DOHH2 (cell line): ENCODE data around the gene OR2M4.

Experiments
- H3F3A ChIP-seq: fragments of 200-600 bp; sonication (generic), shearing (Covaris generic); 2 replicates; pipeline ENCODE4 v1.6.0; 2016; ENCODE audit warnings: antibody characterized with exemption, mild to moderate bottlenecking; ENCODE audit not compliant: control insufficient read depth, insufficient read depth
- H3K27ac ChIP-seq: fragments of 200-600 bp; sonication (generic); 2 replicates; pipeline ENCODE4 v1.5.1; 2014; ENCODE audit warnings: low read depth, mild to moderate bottlenecking, low read length, moderate library complexity
- H3K27me3 ChIP-seq: fragments of 200-600 bp; sonication (generic); 2 replicates; pipeline ENCODE4 v1.6.1; 2014; ENCODE audit warnings: mild to moderate bottlenecking, low read length, mixed read lengths; ENCODE audit not compliant: control insufficient read depth
- H3K36me3 ChIP-seq: fragments of 200-600 bp; sonication (generic); 2 replicates; pipeline ENCODE4 v1.6.1; 2014; ENCODE audit warnings: mild to moderate bottlenecking, low read length, moderate library complexity, mixed read lengths; ENCODE audit not compliant: control insufficient read depth
- H3K4me1 ChIP-seq: fragments of 200-600 bp; sonication (generic); 2 replicates; pipeline ENCODE4 v1.6.1; 2014; ENCODE audit warnings: mild to moderate bottlenecking, low read length, mixed read lengths; ENCODE audit not compliant: control insufficient read depth
- H3K4me2 ChIP-seq: fragments of 200-600 bp; sonication (generic); 2 replicates; pipeline ENCODE4 v1.6.0; 2014; ENCODE audit warnings: mild to moderate bottlenecking, low read length, moderate library complexity
- H3K4me3 ChIP-seq: fragments of 200-600 bp; sonication (generic); 2 replicates; pipeline ENCODE4 v1.5.1; 2014; ENCODE audit warnings: mild to moderate bottlenecking, low read length, mixed read lengths
- H3K79me2 ChIP-seq: fragments of 200-600 bp; sonication (generic); 2 replicates; pipeline ENCODE4 v1.6.1; 2014; ENCODE audit warnings: mild to moderate bottlenecking, low read length, mixed read lengths; ENCODE audit not compliant: control insufficient read depth
- H3K9me2 ChIP-seq: fragments of 200-600 bp; sonication (generic); replicated peaks from 2 replicates; pipeline ENCODE4 v1.6.1; 2014; ENCODE audit warnings: mild to moderate bottlenecking, low read length, mixed read lengths; ENCODE audit not compliant: control insufficient read depth
- H3K9me3 ChIP-seq: fragments of 200-600 bp; sonication (generic); 2 replicates; pipeline ENCODE4 v1.6.1; 2014; ENCODE audit warnings: antibody characterized with exemption, low read length, mixed read lengths; ENCODE audit not compliant: control insufficient read depth, insufficient read depth
- H4K20me1 ChIP-seq: fragments of 200-600 bp; sonication (generic); 2 replicates; pipeline ENCODE4 v1.6.0; 2014; ENCODE audit warnings: low read depth, mild to moderate bottlenecking, antibody characterized with exemption, low read length, moderate library complexity; ENCODE audit not compliant: control insufficient read depth, insufficient read depth
- CTCF ChIP-seq: fragments of 200-600 bp; sonication (generic); IDR thresholded peaks from one replicate; pipeline ENCODE4 v1.5.1; 2014; ENCODE audit warnings: antibody characterized with exemption, mild to moderate bottlenecking, low read depth, low read length; ENCODE audit not compliant: poor library complexity, severe bottlenecking
- EZH2phosphoT487 ChIP-seq: fragments of 200-600 bp; sonication (generic); IDR thresholded peaks from 2 replicates; pipeline ENCODE4 v1.6.1; 2017; ENCODE audit warnings: borderline replicate concordance, mild to moderate bottlenecking, antibody characterized with exemption, low read length, moderate library complexity, mixed read lengths

The OR2M4 gene

GRCh38 chr1:248225537-248225936, 5.7 kb upstream of the OR2M4 start:
- no peaks in the 10 kb centered on the region for H3K9me3 ChIP-seq
- no peaks in the 10 kb centered on the region for H4K20me1 ChIP-seq
- H3K4me2 ChIP-seq, result no peak overlapping the region
- H3K27ac ChIP-seq, result no peak overlapping the region
- H3F3A ChIP-seq, result no peaks in the 10 kb centered on the region
- no peaks in the 10 kb centered on the region for H3K36me3 ChIP-seq
- H3K4me3 ChIP-seq, result no peak overlapping the region
- H3K9me2 ChIP-seq, result no peaks in the 10 kb centered on the region
- TF ChIP-seq EZH2phosphoT487 (no peak), CTCF (no peak)
- H3K27me3 ChIP-seq, result no peaks in the 10 kb centered on the region
- no peaks in the 10 kb centered on the region for H3K4me1 ChIP-seq
- no peaks in the 10 kb centered on the region for H3K79me2 ChIP-seq

GRCh38 chr1:248229360-248229908, 1.8 kb upstream of the OR2M4 start:
- Histone ChIP-seq H3K27me3 (no peaks in the 10 kb centered on the region), H3F3A (no peaks in the 10 kb centered on the region), H3K9me2 (no peaks in the 10 kb centered on the region), H3K79me2 (no peaks in the 10 kb centered on the region), H3K4me3 (no peak overlapping the region), H3K36me3 (no peaks in the 10 kb centered on the region), H3K4me1 (no peaks in the 10 kb centered on the region), H3K27ac (no peak overlapping the region), H3K9me3 (no peaks in the 10 kb centered on the region), H3K4me2 (no peak overlapping the region), H4K20me1 (no peaks in the 10 kb centered on the region)
- TF ChIP-seq EZH2phosphoT487, result no peak
- TF ChIP-seq CTCF, result no peak

- Histone ChIP-seq H3K4me1 (no peaks in the 10 kb centered on the region), H3K36me3 (no peaks in the 10 kb centered on the region), H3K27me3 (no peaks in the 10 kb centered on the region), H3K4me2 (no peak overlapping the region), H3K9me2 (no peaks in the 10 kb centered on the region), H3F3A (no peaks in the 10 kb centered on the region), H3K27ac (no peak overlapping the region), H3K79me2 (no peaks in the 10 kb centered on the region), H4K20me1 (0 out of 2 replicates have a peak, but pooled peaks cover 3% of the 10 kb centered on the region), H3K9me3 (no peaks in the 10 kb centered on the region), H3K4me3 (no peak overlapping the region)
- no peak for TF ChIP-seq EZH2phosphoT487
- no peak for TF ChIP-seq CTCF
Measured at GRCh38 chr1:248239478-248239877, 8.3 kb downstream of the OR2M4 start.
